GM08714 (cell line): ENCODE data around the gene SH2B3.

Source experiments
- H3K4me3 ChIP-seq: fragments of 200-500 bp; sonication (Bioruptor generic); 2 replicates; pipeline ENCODE4 v1.5.1; 2014; ENCODE audit warnings: mild to moderate bottlenecking, low read length, inconsistent platforms
- ZNF274 ChIP-seq: IDR thresholded peaks from 2 replicates; pipeline ENCODE4 v1.6.1; 2012; ENCODE audit warnings: mild to moderate bottlenecking, low read depth, low read length

SH2B3 gene

DNA sequence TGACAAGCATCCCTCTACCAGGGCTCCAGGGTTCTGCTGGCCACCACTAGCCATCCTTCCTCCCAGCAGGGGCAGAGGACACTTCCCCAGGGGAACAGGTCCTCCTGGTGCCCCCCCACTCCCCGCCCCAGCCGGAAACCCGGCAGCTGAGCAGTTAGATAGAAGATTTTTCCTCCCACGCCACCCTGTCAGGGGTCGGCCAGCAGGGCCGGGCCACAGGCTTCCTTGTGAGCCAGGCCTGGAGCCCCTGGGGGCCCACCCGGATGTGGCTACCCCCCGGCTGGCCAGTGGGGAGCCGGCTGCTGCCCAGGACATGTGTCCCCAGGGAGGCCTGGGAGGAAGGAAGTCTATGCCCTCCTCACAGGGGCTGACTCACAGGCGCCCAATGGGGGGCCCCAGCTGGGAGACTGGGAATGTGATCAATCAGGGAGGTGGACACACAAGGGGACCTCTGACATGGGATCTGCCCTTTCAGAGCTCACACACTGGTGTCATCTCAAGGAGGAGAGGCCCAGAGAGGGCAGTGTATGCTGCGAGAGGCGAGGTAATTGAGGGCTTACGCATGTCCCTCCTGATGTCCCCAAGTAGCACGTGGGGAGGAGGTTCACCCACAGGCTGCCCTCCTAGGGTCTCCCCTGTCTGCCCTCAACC, 4.2 kb downstream of the SH2B3 start:
- no peak for TF ChIP-seq ZNF274
- peak overlapping the region; percentile 86; the same call in 1 of the 2 replicates for H3K4me3 ChIP-seq

DNA sequence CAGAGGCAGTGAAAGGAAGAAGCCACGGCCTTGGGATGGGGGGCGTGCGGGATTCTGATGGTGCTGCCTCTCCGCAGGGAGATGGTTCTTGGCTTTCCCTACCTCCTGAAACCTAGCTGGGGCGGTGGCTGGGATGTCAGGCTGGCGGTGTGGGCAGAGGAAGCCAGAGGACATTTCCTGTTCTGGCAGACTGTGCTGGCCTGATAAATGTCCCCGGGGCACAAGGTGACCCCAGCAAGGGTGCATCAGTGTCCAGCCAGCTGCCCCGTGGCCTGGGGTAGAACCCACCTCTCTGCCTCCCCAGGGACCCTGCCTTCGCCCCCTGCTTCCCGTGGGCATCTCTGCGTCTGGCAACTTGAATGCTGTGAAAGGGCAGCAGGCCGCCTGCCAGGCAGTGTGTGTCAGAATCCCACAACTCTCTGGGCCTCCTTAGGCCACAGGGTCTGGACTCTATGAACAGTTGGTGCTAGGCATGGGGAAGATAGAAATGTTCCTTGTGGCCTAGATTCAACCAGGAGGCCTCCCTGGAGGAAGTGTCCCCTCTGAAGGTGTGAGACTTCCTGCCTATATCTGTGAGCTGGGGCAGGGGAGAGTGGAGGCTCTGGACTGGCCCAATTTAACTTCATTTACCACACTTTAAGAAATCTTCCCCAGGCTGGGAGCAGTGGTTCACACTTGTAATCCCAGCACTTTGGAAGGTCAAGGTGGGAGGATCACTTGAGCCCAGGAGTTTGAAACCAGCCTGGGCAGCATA, 4.9 kb downstream of the SH2B3 start:
- peak overlapping the region; percentile 0; the same call in 1 of the 2 replicates for H3K4me3 ChIP-seq
- TF ChIP-seq ZNF274 = no peak

- TF ChIP-seq ZNF274 = no peak
Observed at GRCh38 chr12:111411185-111411764, 5.6 kb downstream of the SH2B3 start.

GRCh38 chr12:111412007-111412829, 6.5 kb downstream of the SH2B3 start:
- no peak for TF ChIP-seq ZNF274
- no peak overlapping the region; the same call in 1 of the 2 replicates for H3K4me3 ChIP-seq

More at GRCh38 chr12:111411185-111411764, 5.6 kb downstream of the SH2B3 start:
- no peak overlapping the region; the same call in 1 of the 2 replicates for H3K4me3 ChIP-seq

GRCh38 chr12:111412830-111413441, 7.2 kb downstream of the SH2B3 start:
- TF ChIP-seq ZNF274 = no peak
- H3K4me3 ChIP-seq = no peak overlapping the region

GRCh38 chr12:111413442-111414086, 7.8 kb downstream of the SH2B3 start:
- no peak for TF ChIP-seq ZNF274
- H3K4me3 ChIP-seq = no peak overlapping the region

DNA sequence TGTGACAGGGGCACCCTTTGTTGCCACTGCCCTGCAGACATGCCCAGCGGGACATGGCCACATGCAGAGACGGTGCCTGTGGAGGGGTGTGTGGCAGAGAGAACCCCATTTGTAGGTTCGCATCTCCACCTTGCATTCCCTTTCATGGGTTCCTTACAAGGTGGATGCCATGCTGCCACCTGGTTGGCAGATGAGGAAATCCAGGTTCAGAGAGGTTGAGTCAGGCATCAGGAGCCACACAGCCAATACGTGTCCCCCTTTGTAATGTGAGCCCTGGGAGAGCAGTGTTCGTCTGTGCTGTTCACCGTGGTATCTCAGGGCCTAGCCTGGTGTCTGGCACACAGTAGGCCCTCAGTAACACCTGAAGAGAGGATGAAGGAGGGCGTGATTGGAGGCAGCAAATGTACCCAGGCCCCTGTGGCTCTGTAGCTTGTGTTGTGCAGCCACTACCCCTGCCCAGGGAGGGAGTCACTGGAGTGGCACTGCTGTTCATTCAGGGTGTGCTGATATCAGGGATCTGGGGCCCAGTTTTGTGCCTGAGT, 9.1 kb downstream of the SH2B3 start:
- no peak overlapping the region for H3K4me3 ChIP-seq
- TF ChIP-seq ZNF274 = no peak

GRCh38 chr12:111417290-111417689, 11.6 kb downstream of the SH2B3 start:
- no peak overlapping the region for H3K4me3 ChIP-seq
- no peak for TF ChIP-seq ZNF274

DNA sequence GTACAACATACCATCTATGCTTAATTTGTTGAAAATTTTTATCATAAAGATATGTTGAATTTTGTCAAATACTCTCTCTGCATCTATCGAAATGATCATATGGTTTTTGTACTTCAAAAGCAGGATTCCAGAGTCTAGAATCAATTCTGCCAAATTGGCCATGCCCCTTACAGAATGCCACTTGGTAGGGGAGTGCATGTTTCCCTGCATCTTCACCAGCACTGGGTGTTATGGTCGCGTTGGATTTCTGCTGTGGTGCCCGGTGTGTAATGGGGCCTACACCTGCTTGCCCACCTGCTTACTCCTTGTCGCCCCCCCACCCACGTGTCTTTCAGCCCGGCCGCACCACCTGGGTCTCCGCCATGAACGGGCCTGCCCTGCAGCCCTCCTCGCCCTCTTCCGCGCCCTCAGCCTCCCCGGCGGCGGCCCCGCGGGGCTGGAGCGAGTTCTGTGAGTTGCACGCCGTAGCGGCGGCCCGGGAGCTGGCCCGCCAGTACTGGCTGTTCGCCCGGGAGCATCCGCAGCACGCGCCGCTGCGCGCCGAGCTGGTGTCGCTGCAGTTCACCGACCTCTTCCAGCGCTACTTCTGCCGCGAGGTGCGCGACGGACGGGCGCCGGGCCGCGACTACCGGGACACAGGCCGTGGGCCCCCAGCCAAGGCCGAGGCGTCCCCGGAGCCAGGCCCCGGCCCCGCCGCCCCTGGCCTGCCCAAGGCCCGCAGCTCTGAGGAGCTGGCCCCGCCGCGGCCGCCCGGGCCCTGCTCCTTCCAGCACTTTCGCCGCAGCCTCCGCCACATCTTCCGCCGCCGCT, 12.3 kb downstream of the SH2B3 start:
- no peak for TF ChIP-seq ZNF274
- H3K4me3 ChIP-seq = no peak overlapping the region

DNA sequence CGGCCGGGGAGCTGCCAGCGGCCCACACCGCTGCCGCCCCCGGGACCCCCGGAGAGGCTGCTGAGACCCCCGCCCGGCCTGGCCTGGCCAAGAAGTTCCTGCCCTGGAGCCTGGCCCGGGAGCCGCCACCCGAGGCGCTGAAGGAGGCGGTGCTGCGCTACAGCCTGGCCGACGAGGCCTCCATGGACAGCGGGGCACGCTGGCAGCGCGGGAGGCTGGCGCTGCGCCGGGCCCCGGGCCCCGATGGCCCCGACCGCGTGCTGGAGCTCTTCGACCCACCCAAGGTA, 12.8 kb downstream of the SH2B3 start:
- TF ChIP-seq ZNF274 = no peak
- no peak overlapping the region for H3K4me3 ChIP-seq

DNA sequence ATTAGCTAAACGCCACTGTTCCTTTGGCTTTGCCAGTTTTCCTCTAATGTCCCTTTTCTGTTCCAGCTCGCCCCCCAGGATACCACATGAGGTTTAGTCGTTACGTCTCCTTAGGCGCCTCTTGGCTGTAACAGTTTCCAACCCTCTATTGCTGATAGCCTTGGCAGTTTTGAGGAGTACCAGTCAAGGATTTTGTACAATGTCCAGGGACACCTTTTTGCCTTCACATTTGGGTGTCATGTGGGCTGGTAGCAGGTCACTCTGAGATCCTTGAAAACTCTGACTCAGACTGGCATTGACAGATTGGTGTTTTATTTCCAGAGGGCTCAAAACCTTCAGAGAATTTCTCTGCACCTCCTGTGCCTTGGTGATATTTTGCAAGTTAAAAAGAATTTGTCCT, 14.1 kb downstream of the SH2B3 start:
- TF ChIP-seq ZNF274 = no peak
- H3K4me3 ChIP-seq = no peak overlapping the region

GRCh38 chr12:111420494-111420893, 14.8 kb downstream of the SH2B3 start:
- no peak for TF ChIP-seq ZNF274

More at GRCh38 chr12:111420494-111420893, 14.8 kb downstream of the SH2B3 start:
- no peak overlapping the region for H3K4me3 ChIP-seq
